GM12878 (cell line): ENCODE data around the gene LTB4R2. TPM values are rescaled to one million over a fixed set of nuclear protein-coding genes. Genes with fewer than 3 reads are reported as not detected.

ENCODE experiments used
- BMI1 ChIP-seq: fragments of 450-650 bp; IDR thresholded peaks from 2 replicates; pipeline ENCODE4 v1.6.1; 2016; ENCODE audit warnings: mild to moderate bottlenecking, moderate library complexity, borderline replicate concordance
- EGR1 ChIP-seq, 2 experiments: IDR thresholded peaks; 1 replicate in 1 of 2; 2 replicates in 1 of 2; pipeline ENCODE4 v1.6.1; 2011 to 2012; ENCODE audit warnings: low read depth in 2 of 2, low read length in 2 of 2, borderline replicate concordance in 1 of 2, mild to moderate bottlenecking in 1 of 2, moderate library complexity in 1 of 2
- GABPA ChIP-seq: IDR thresholded peaks from 2 replicates; pipeline ENCODE4 v1.6.1; 2014; ENCODE audit warnings: antibody characterized with exemption, low read depth, mild to moderate bottlenecking, inconsistent platforms
- MYC ChIP-seq: IDR thresholded peaks from 2 replicates; pipeline ENCODE4 v1.6.1; 2011; ENCODE audit warnings: mild to moderate bottlenecking, low read length, moderate library complexity, inconsistent platforms; ENCODE audit not compliant: insufficient read depth, insufficient replicate concordance, insufficient read length, severe bottlenecking
- NR2F1 ChIP-seq: fragments of 450-650 bp; conservative IDR thresholded peaks from 2 replicates; pipeline ENCODE4 v1.6.1; 2017; ENCODE audit warnings: mild to moderate bottlenecking
- TARDBP ChIP-seq: IDR thresholded peaks from 2 replicates; pipeline ENCODE4 v1.6.1; 2016; ENCODE audit warnings: borderline replicate concordance
- YY1 ChIP-seq: IDR thresholded peaks from 2 replicates; pipeline ENCODE4 v1.6.1; 2011; ENCODE audit warnings: low read depth, mild to moderate bottlenecking, low read length
- polyA plus RNA-seq, 11 experiments: library from polyadenylated mRNA; depleted of rRNA in 4 of 11; unstranded in 6 of 11; stranded (reverse) in 5 of 11; fragments of >200 nt; fragmentation: Nextera tagmentation in 4 of 11; fragmentation: Illumina TruSeq in 1 of 11; extraction: Ambion mirVana in 4 of 11; extraction: Trizol in 1 of 11; gene quantifications; 1 replicate in 1 of 11; 2 replicates in 10 of 11; pipeline versions ENCODE4 v1.2.1 to v1.2.3, GENCODE V29; 2011 to 2016; ENCODE audit warnings: inconsistent platforms in 2 of 11, missing spikeins in 2 of 11, low read depth in 1 of 11
- total RNA-seq, 4 experiments: library from RNA; depleted of rRNA in 3 of 4; stranded (reverse); fragments of >200 nt in 3 of 4; fragmentation: Illumina TruSeq in 1 of 4; extraction: Trizol in 1 of 4; gene quantifications; 2 replicates each; pipeline versions ENCODE4 v1.2.1 to v1.2.3, GENCODE V29; 2013 to 2021
- TF ChIP-seq, protein P1 (sequence below): fragments of 450-650 bp; formaldehyde crosslinking; IDR thresholded peaks from 2 replicates; pipeline ENCODE4 v1.4.0; 2022; ENCODE audit warnings: mild to moderate bottlenecking, moderate library complexity
- TF ChIP-seq, protein P2 (sequence below): fragments of 450-650 bp; IDR thresholded peaks from 2 replicates; pipeline ENCODE4 v1.6.1; 2017; ENCODE audit warnings: mild to moderate bottlenecking, moderate library complexity
- TF ChIP-seq, protein P3 (sequence below): fragments of 150-350 bp; IDR thresholded peaks from 2 replicates; pipeline ENCODE4 v1.6.1; 2014; ENCODE audit warnings: mild to moderate bottlenecking, low read depth, low read length

The LTB4R2 gene
- total and polyA plus RNA-seq, 10 of the 15 experiments (the other 5 are each of a cell fraction or from before 2014, with no cell fraction given) = 0.06 to 16.0 (median 2.6) TPM

DNA sequence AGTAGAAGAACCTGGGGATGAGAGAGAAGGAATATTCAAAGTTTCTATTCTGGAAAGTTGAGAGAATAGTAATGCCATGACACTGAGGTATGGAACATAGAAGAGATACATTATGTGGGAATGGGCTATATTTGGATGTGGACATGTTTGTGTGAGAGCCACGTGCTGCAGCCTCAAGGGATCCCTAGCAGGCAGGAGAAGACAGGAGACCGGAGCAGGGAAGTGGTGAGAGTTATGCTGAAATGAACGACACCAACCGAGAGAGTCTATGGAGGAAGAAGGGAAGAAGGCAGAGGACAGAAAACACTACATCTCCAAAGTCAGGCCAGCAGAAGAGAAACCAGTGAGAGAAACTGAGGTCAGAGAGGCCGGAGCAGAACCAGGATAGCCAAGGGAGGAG is 39.8 kb downstream of the LTB4R2 start (continued):
- TF ChIP-seq, protein P1, sequence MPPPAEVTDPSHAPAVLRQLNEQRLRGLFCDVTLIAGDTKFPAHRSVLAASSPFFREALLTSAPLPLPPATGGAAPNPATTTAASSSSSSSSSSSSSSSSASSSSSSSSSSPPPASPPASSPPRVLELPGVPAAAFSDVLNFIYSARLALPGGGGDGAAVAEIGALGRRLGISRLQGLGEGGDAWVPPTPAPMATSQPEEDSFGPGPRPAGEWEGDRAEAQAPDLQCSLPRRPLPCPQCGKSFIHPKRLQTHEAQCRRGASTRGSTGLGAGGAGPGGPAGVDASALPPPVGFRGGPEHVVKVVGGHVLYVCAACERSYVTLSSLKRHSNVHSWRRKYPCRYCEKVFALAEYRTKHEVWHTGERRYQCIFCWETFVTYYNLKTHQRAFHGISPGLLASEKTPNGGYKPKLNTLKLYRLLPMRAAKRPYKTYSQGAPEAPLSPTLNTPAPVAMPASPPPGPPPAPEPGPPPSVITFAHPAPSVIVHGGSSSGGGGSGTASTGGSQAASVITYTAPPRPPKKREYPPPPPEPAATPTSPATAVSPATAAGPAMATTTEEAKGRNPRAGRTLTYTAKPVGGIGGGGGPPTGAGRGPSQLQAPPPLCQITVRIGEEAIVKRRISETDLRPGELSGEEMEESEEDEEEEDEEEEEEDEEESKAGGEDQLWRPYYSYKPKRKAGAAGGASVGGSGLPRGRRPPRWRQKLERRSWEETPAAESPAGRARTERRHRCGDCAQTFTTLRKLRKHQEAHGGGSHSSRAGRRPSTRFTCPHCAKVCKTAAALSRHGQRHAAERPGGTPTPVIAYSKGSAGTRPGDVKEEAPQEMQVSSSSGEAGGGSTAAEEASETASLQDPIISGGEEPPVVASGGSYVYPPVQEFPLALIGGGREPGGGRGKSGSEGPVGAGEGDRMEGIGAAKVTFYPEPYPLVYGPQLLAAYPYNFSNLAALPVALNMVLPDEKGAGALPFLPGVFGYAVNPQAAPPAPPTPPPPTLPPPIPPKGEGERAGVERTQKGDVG (CRISPR knock-in tag) = no peak
- TF ChIP-seq MYC (no peak), EGR1 (IDR thresholded peaks at IDR 0.05; ENCODE audit: borderline replicate concordance in 1 of 2, low read depth in 2 of 2, low read length in 2 of 2) (no peak), NR2F1 (no peak), YY1 (no peak), GABPA (no peak), TARDBP (no peak), BMI1 (no peak)
- TF ChIP-seq, protein P2, sequence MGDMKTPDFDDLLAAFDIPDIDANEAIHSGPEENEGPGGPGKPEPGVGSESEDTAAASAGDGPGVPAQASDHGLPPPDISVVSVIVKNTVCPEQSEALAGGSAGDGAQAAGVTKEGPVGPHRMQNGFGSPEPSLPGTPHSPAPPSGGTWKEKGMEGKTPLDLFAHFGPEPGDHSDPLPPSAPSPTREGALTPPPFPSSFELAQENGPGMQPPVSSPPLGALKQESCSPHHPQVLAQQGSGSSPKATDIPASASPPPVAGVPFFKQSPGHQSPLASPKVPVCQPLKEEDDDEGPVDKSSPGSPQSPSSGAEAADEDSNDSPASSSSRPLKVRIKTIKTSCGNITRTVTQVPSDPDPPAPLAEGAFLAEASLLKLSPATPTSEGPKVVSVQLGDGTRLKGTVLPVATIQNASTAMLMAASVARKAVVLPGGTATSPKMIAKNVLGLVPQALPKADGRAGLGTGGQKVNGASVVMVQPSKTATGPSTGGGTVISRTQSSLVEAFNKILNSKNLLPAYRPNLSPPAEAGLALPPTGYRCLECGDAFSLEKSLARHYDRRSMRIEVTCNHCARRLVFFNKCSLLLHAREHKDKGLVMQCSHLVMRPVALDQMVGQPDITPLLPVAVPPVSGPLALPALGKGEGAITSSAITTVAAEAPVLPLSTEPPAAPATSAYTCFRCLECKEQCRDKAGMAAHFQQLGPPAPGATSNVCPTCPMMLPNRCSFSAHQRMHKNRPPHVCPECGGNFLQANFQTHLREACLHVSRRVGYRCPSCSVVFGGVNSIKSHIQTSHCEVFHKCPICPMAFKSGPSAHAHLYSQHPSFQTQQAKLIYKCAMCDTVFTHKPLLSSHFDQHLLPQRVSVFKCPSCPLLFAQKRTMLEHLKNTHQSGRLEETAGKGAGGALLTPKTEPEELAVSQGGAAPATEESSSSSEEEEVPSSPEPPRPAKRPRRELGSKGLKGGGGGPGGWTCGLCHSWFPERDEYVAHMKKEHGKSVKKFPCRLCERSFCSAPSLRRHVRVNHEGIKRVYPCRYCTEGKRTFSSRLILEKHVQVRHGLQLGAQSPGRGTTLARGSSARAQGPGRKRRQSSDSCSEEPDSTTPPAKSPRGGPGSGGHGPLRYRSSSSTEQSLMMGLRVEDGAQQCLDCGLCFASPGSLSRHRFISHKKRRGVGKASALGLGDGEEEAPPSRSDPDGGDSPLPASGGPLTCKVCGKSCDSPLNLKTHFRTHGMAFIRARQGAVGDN = no peak
- TF ChIP-seq, protein P3, sequence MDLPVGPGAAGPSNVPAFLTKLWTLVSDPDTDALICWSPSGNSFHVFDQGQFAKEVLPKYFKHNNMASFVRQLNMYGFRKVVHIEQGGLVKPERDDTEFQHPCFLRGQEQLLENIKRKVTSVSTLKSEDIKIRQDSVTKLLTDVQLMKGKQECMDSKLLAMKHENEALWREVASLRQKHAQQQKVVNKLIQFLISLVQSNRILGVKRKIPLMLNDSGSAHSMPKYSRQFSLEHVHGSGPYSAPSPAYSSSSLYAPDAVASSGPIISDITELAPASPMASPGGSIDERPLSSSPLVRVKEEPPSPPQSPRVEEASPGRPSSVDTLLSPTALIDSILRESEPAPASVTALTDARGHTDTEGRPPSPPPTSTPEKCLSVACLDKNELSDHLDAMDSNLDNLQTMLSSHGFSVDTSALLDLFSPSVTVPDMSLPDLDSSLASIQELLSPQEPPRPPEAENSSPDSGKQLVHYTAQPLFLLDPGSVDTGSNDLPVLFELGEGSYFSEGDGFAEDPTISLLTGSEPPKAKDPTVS = no peak
